HG03103 (cell line): ENCODE measurements around the gene GDPD4.

ENCODE experiments used
- ATAC-seq: cut with Tn5 transposase; IDR thresholded peaks from one replicate; pipeline ENCODE4 v1.9.1; 2021; ENCODE audit warnings: low read depth; ENCODE audit not compliant: unreplicated experiment

GDPD4 gene

DNA sequence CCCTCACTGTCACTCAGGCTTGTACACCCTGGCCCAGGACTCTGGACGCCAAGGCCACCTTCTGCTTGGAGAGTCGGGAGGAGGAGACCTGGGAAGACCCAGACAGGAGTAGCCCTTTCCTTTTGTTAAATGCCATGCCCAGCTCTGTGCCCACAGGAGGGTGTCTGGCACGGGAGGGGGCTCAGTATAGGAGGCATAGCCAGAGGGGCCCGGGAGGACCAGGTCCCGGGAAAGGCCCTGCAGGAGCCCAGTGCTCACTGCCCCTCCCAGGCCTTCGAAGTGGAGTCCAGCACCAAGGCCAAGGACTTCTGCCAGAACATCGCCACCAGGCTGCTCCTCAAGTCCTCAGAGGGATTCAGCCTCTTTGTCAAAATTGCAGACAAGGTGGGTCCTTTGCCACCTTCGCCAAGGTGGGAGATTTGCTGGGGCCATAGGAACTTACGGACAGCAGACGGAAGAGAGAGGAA, 94.4 kb downstream of the GDPD4 start:
- no peak for ATAC-seq

GRCh38 chr11:77206264-77207018, 95.0 kb downstream of the GDPD4 start:
- ATAC-seq = no peak

DNA sequence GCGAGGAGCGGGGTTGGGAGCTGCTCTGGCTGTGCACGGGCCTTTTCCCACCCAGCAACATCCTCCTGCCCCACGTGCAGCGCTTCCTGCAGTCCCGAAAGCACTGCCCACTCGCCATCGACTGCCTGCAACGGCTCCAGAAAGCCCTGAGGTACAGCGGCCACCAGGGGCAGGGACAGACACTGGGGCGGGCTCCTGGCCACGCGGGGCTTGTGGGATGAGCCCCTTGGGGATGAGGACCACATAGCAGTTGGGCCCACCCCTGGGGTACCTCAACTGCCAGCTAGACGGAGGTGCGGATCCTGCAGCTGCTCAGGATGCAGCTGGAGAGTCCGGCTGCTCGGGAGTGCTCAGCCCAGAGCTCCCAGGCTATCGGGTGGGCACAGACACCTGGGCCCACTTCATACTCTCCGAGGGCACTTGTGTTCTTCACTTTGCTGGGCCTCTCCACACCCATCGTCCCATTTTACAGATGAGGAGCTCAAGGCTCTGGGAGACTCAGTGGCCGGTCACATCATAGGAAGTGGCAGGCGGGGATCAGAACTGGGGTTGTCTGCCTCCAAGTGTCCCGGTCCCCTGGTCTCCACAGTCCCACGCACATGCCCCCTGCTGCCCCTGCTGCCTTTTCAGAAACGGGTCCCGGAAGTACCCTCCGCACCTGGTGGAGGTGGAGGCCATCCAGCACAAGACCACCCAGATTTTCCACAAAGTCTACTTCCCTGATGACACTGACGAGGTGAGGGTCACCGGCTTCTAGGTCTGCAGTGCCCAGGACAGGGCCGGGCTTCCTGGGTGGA, 95.8 kb downstream of the GDPD4 start:
- no peak for ATAC-seq

GRCh38 chr11:77204754-77205466, 96.6 kb downstream of the GDPD4 start:
- no peak for ATAC-seq

DNA sequence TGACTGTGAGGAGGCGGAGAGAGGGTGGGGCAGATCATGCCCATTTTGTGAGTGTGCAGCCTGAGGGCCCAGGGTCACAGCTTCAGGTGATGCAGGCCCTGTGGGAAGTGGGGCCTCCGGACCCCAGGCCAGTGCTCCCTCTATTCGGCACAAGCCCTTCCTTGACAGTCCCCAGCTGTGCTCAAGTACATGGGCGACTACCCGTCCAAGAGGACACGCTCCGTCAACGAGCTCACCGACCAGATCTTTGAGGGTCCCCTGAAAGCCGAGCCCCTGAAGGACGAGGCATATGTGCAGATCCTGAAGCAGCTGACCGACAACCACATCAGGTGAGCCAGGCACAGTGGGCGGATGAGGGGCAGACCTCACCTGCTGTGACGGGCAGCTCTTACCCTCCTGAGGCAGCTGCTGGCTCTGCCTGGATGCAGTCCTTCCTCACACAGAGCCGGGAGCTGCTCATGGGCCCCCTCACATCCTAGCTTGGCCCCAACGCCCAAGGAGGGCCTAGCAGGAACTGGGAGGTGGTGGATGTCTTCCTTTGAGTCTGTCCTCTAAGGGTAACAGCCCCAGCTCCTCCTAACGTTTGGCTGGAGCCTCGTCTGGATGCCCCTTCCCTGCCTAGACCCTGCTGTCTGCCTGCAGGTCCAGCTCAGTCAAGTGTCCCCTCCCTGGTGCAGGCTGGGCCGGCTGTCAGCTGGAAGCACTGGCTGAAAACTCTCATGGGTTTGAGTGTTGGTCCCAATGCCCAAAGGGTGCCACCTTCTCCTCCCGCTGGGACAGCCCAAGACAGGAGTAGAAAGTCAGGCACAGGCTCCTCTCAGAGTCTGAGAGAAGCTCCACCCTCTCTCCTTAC, 97.4 kb downstream of the GDPD4 start:
- no peak for ATAC-seq

GRCh38 chr11:77202941-77203900, 98.3 kb downstream of the GDPD4 start:
- no peak for ATAC-seq

DNA sequence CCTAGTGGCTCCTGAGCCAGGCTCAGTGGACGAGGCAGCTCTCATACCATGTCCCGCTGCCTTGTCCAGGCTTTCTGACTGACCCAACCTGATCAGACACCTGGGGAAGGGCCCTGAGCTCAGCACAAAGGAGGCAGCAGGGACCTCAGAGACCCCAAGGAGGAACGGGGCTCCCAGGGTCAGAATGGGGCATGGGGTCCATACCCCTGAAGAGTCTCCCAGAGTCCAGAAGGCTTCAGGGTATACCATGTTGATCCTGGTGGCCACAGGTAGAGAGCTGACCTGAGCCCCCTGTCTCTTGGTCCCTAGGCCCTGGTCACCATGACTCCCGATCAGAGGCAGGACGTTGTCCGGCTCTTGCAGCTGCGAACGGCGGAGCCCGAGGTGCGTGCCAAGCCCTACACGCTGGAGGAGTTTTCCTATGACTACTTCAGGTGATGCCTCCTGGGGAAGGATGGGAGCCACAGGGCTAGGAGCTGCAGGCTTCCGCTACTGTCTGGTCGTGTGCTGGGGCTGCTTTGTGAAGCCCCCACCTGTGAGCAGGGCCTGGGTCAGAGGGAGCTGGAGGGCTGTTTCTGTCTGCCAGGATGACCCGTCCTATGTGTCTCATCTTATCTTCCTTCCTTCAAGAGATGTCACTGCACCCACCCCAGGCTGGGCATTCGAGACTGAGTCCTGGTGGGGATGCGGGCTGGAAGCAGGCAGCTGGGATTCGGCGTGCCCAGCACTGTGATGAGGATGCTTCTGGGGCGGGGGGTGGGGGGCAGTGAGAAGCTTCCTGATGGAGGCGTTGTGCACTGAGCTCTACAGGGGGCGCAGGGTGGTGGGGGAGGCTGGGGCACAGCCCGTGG, 99.3 kb downstream of the GDPD4 start:
- no peak for ATAC-seq

- no peak for ATAC-seq
Measured at GRCh38 chr11:77201370-77201769, 100.1 kb downstream of the GDPD4 start.

- no peak for ATAC-seq
Measured at GRCh38 chr11:77200351-77201268, 100.9 kb downstream of the GDPD4 start.

DNA sequence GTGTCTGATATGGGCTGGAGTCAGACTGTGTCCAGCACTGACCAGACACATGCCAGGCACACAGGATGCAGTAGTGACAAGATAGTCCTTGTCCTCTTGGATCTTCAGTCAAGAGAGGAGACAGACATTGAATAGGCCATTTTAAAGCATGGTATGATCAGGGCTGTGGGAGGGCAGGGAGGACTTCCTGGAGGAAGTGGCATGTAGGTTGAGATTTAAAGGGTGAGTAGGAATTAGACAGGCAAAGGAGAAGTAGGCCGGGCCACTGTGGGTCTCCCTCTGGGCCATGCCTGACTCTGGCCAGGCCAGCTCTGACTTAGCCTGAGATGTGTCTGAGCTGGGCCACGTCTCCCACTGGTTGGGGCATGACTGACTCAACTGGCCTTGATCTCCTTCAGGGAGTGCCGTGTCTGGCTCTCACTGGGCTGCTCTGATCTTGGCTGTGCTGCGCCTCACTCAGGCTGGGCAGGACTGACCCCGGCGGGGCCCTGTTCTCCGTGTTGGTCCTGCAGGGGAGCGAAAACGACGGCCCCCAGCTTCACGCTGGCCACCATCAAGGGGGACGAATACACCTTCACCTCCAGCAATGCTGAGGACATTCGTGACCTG, 102.2 kb downstream of the GDPD4 start:
- ATAC-seq = no peak

GRCh38 chr11:77198440-77198849, 103.0 kb downstream of the GDPD4 start:
- ATAC-seq = no peak

DNA sequence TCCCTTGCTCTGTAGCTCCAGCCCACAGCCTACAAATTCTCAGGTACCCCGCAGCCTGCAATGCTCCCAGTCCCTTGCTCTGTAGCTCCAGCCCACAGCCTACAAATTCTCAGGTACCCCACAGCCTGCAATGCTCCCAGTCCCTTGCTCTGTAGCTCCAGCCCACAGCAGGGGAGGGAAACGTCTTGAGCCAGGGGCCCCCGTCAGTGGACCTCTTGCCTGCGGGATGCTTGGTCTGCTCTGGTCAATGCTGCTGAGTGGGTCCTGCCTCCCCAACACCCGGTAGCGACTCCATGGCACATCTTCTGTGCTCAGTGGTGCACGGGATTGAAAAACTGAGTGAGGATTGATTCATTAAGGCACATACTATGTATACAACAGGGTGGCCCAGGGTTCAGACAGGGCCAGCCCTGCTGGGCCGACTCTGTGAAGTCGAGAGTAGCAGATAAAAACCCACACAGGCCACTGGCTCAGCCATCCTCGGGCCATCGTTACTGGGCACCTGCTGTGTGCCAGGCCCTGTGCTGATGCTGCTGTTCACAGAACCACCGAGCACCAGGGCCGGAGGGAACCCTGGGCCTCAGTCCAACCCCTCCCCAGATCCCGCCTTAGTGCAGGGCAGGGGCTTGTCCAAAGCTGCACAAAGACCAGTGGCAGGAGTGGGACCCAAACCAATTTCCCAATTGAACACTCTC, 103.7 kb downstream of the GDPD4 start:
- ATAC-seq = no peak

DNA sequence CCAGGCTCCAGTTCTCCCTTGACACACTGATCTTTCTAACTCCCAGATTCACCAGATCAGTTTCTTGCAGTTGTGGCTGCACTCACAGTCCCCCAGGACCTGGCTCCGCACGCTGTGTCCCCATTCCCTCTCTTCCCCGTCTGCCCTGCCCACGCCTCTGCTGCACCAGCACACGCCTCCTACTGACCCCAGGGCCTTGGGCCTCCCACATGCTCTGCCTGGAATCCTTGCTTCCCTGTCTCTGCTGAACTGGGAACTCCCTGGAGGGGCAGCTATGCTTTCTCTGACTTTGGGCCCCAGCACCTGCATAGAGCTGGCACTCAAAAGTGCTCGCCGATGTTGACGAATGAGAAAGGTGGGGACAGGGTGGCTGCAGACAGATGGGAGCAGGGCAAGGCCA, 104.5 kb downstream of the GDPD4 start:
- no peak for ATAC-seq

- ATAC-seq = no peak
Measured at GRCh38 chr11:77195071-77195755, 106.3 kb downstream of the GDPD4 start.

DNA sequence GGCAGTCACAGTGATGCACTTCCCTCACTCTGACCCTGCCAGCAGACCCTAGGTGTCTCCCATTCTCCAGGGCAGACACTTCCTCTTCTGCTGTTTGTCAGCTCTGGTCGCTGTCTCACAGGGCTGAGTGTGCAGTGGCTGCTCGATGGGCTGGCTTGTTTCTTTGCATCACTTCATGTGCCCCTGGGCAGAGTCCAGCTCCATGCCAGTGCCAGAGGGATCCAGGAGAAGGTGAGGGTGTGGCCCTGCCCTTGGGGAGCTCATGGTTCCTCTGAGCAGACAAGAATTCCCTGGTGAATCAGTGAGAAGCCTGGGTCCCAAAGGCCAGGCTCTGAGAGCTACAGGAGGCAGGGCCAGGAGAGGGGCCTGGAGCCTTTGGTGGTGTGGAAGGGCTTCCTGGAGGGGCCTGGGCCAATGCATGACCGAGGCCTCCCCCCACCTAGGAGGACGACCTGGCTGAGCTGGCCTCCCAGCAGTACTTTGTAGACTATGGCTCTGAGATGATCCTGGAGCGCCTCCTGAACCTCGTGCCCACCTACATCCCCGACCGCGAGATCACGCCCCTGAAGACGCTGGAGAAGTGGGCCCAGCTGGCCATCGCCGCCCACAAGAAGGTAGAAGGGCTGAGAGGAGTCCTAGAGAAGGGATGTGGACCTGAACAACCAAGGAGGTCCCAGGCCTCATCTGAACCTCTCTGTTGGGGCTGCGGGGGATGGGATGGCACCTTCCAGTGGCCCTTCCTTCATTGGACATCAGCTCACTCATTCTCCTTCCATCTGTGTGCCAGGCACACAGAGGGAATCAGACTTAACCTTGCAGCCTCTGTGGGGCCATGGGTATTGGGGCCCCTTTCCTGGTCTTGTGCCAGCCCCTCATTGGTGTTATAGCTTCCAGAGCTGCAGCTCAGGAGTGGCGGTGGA, 107.3 kb downstream of the GDPD4 start:
- no peak for ATAC-seq
